ENCODE results near the gene GPX1.
"Not testable (repeated sequence)": the region's sequence is repeated elsewhere in the genome, so short reads cannot be mapped to it uniquely, and the experiment has no call there.

The GPX1 gene

GRCh38 chr3:49358217-49358883, at the start of gene GPX1:
TSS of gene GPX1 (minus strand) at chr3:49358353. CDS start at chr3:49358278, 75 bp downstream.
- Mint-ChIP-seq H3K9me3 (no peaks in the 10 kb centered on the region), H3K27me3 (ENCODE audit: low read depth) (no peaks in the 10 kb centered on the region), H3K4me1 (ENCODE audit: low read depth) (peaks cover 30% of the 10 kb centered on the region), H3K4me3 (peak within 1 kb of the TSS; percentile 97), H3K36me3 (ENCODE audit: low read depth) (peaks cover 41% of the 10 kb centered on the region), H3K27ac (peak within 1 kb of the TSS; percentile 91)

DNA sequence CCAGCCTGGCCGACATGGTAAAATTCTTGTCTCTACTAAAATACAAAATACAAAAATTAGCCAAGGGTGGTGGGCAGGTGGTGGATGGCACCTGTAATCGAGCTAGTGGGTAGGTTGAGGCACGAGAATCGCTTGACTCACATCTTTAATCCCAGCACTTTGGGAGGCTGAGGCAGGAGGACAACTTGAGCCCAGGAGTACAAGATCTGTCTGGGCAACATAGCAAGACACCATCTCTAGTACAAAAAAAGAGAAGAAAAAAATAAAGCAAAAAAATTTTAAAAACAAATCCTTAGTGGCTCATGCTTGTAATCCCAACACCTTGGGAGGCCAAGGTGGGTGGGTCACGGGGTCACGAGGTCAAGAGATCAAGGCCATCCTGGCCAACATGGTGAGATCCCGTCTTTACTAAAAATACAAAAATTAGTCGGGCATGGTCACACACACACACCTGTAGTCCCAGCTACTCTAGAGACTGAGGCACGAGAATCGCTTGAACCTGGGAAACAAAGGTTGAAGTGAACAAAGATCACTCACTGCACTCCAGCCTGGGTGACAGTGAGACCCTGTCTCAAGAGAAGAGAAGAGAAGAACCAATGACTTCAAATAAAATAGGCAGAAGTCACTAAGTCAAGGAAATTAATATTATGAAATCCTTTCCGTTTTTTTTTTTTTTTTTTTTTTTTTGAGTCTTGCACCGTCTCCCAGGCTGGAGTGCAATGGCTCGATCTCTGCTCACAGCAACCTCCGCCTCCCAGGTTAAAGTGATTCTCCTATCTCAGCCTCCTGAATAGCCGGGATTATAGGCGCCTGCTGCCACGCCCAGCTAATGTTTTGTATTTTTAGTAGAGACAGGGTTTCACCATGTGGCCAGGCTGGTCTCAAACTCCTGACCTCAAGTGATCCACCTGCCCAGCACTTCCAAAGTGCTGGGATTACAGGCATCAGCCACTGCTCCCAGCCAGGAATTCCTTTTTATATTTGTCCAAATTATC, 48.7 kb upstream of the GPX1 start:
- Mint-ChIP-seq H3K36me3 (ENCODE audit: low read depth) (peaks cover 15% of the 10 kb centered on the region), H3K27me3 (ENCODE audit: low read depth) (no peaks in the 10 kb centered on the region), H3K4me1 (ENCODE audit: low read depth) (peaks cover 32% of the 10 kb centered on the region), H3K27ac (no peak overlapping the region), H3K4me3 (no peak overlapping the region), H3K9me3 (no peaks in the 10 kb centered on the region)

GRCh38 chr3:49405570-49405969, 47.4 kb upstream of the GPX1 start:
- H3K27me3 Mint-ChIP-seq (ENCODE audit: low read depth); H3K27ac Mint-ChIP-seq; H3K4me3 Mint-ChIP-seq; H3K9me3 Mint-ChIP-seq: not testable (repeated sequence)
- peaks cover 18% of the 10 kb centered on the region for H3K36me3 Mint-ChIP-seq (ENCODE audit: low read depth)
- H3K4me1 Mint-ChIP-seq (ENCODE audit: low read depth) = peaks cover 39% of the 10 kb centered on the region

DNA sequence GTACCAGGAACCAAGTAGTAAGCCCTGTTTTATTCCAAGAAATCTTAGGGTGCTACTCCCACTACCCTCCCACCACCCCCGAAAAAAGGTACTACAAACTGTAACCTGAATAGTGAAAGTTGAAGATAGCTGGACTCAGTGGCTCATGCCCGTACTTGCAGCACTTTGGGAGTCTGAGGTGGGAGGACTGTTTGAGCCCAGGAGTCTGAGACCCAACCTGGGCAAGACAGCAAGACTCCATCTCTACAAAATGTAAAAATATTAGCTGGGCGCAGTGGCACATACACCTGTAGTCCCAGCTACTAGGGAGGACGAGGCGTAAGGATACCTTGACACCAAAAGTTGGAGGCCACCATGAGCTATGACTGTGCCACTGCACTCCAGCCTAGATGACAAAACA, 45.7 kb upstream of the GPX1 start:
- Mint-ChIP-seq H3K36me3 (ENCODE audit: low read depth) (peaks cover 12% of the 10 kb centered on the region), H3K4me1 (ENCODE audit: low read depth) (peaks cover 34% of the 10 kb centered on the region), H3K27me3 (ENCODE audit: low read depth) (no peaks in the 10 kb centered on the region), H3K27ac (no peak overlapping the region), H3K9me3 (no peaks in the 10 kb centered on the region), H3K4me3 (no peak overlapping the region)

DNA sequence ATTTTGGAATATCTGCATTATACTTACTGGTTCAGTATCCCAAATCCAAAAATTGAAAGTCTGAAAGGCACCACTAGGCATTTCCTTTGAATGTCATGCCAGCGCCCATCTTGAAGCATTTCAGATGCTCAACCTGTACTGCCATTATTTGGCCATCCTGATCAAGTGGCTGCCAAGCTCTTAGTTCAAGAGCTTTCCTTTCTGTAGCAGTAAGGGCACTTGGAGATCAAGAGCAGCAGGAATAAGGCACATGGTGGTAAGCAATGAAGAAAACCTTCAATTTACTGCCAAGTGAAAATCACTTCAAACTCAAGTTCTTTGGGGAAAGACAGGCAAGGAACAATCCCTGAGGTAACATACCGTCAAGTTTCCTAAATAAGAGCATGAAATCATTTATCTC, 43.6 kb upstream of the GPX1 start:
- no peak overlapping the region for H3K4me3 Mint-ChIP-seq
- H3K36me3 Mint-ChIP-seq (ENCODE audit: low read depth) = peaks cover 15% of the 10 kb centered on the region
- peaks cover 33% of the 10 kb centered on the region for H3K4me1 Mint-ChIP-seq (ENCODE audit: low read depth)
- no peaks in the 10 kb centered on the region for H3K9me3 Mint-ChIP-seq
- H3K27me3 Mint-ChIP-seq (ENCODE audit: low read depth) = no peaks in the 10 kb centered on the region
- no peak overlapping the region for H3K27ac Mint-ChIP-seq

DNA sequence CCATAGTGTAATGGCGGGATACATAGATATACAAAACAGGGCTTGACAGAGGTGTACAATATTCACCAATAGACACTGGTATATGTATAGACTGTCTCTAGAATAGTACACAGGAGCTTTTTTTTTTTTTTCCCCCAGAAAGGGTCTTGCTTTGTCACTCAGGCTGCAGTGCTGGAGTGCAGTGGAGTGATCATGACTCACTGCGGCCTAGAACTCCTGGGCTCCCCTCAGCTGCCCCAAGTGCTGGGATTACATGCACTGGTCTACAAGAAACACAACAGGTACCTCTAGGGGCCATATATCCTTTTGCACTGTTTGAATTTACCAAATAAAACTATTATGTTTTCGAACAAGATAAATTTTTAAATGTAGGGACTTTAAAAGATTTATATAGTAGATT, 41.3 kb upstream of the GPX1 start:
- H3K4me1 Mint-ChIP-seq (ENCODE audit: low read depth) = peaks cover 28% of the 10 kb centered on the region
- peaks cover 18% of the 10 kb centered on the region for H3K36me3 Mint-ChIP-seq (ENCODE audit: low read depth)
- no peak overlapping the region for H3K4me3 Mint-ChIP-seq
- H3K9me3 Mint-ChIP-seq = no peaks in the 10 kb centered on the region
- H3K27me3 Mint-ChIP-seq (ENCODE audit: low read depth) = no peaks in the 10 kb centered on the region
- no peak overlapping the region for H3K27ac Mint-ChIP-seq

DNA sequence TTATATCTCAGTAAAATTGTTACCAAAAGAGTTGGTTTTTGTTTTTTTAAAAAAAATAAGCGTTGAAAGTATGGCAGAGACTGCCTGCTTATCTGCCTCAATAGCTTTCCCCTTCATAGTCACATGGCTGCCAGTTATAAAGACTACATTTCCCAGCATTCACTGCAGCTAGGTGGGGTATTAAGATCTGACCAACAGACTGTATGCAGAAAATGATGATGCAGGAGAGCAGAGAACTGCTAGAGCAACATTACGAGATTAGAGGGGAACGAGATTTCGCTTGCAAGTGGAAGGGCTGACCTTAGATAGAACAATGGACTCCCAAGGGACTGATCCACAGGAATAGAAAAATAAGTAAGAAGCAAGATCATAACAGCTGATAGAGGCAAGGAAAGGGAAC, 39.3 kb upstream of the GPX1 start:
- Mint-ChIP-seq H3K4me3 (no peak overlapping the region), H3K36me3 (ENCODE audit: low read depth) (peaks cover 18% of the 10 kb centered on the region), H3K27ac (no peak overlapping the region)

DNA sequence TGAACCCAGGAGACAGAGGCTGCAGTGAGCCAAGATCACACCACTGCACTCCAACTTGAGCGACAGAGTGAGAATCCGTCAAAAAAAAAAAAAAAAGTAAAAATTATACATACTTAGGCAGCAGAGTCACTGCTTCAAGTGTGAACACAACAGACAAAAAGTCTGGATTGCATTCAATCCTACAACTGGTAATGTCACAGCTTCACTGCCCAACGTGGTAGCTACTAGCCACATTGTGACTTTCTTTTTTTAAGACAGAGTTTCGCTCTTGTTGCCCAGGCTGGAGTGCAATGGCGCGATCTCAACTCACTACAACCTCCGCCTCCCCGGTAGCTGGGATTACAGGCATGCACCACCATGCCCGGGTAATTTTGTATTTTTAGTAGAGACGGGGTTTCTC, 33.2 kb upstream of the GPX1 start:
- H3K9me3 Mint-ChIP-seq; H3K27ac Mint-ChIP-seq; H3K4me3 Mint-ChIP-seq; H3K27me3 Mint-ChIP-seq (ENCODE audit: low read depth): not testable (repeated sequence)
- Mint-ChIP-seq H3K4me1 (ENCODE audit: low read depth) (peaks cover 21% of the 10 kb centered on the region), H3K36me3 (ENCODE audit: low read depth) (peaks cover 13% of the 10 kb centered on the region)

More for the DNA sequence above, 39.3 kb upstream of the GPX1 start:
- H3K27me3 Mint-ChIP-seq (ENCODE audit: low read depth) = no peaks in the 10 kb centered on the region
- H3K4me1 Mint-ChIP-seq (ENCODE audit: low read depth) = peaks cover 34% of the 10 kb centered on the region
- no peaks in the 10 kb centered on the region for H3K9me3 Mint-ChIP-seq

GRCh38 chr3:49389297-49389696, 31.1 kb upstream of the GPX1 start:
- peaks cover 6% of the 10 kb centered on the region for H3K36me3 Mint-ChIP-seq (ENCODE audit: low read depth)
- H3K9me3 Mint-ChIP-seq = no peaks in the 10 kb centered on the region
- H3K4me3 Mint-ChIP-seq = no peak overlapping the region
- H3K4me1 Mint-ChIP-seq (ENCODE audit: low read depth) = peaks cover 21% of the 10 kb centered on the region
- H3K27me3 Mint-ChIP-seq (ENCODE audit: low read depth) = no peaks in the 10 kb centered on the region
- H3K27ac Mint-ChIP-seq = no peak overlapping the region

DNA sequence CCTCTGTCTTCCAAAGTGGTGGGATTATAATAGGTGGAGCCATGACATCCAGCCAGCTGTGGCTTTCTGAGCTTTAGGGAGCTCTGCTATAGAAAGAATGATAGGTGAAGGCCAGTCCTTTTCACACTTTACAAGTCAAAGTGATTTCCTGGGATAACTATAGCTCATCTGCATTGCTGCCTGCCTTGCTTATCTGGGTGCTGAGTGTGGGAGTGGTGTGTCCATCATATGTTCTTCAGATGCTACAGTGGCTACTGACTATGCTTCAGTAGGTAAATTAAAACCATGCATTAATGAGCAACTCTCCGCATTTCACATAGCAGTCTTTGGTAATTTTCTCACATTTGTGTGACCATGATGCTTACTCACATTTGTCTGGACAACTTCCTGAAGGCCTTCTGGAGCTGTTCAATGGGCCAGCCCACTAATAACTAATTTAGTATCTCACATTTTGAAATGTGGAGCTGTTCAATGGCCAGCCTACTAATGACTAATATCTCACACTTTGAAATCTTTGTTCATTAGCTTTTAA, 30.2 kb upstream of the GPX1 start:
- Mint-ChIP-seq H3K27ac (no peak overlapping the region), H3K4me3 (no peak overlapping the region), H3K9me3 (no peaks in the 10 kb centered on the region), H3K4me1 (ENCODE audit: low read depth) (peaks cover 18% of the 10 kb centered on the region), H3K36me3 (ENCODE audit: low read depth) (peaks cover 8% of the 10 kb centered on the region), H3K27me3 (ENCODE audit: low read depth) (no peaks in the 10 kb centered on the region)

DNA sequence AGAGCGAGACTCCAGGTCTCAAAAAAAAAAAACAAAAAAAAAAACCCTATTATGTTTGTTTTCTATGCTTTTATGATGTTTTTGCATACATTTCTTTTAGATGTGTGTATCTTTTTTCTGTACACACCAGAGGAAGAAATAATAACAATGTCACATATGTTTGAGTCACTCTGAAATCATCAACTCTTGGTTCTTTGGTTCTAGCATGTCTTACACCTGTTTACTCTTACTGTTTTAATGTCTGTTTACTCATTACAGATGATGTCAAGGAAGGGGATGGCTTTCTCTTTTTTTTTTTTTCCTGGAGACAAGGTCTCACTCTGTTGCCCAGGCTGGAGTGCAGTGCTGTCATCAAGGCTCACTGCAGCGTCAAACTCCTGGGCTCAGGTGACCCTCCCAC, 29.6 kb upstream of the GPX1 start:
- H3K27ac Mint-ChIP-seq = no peak overlapping the region
- H3K4me1 Mint-ChIP-seq (ENCODE audit: low read depth) = peaks cover 15% of the 10 kb centered on the region

DNA sequence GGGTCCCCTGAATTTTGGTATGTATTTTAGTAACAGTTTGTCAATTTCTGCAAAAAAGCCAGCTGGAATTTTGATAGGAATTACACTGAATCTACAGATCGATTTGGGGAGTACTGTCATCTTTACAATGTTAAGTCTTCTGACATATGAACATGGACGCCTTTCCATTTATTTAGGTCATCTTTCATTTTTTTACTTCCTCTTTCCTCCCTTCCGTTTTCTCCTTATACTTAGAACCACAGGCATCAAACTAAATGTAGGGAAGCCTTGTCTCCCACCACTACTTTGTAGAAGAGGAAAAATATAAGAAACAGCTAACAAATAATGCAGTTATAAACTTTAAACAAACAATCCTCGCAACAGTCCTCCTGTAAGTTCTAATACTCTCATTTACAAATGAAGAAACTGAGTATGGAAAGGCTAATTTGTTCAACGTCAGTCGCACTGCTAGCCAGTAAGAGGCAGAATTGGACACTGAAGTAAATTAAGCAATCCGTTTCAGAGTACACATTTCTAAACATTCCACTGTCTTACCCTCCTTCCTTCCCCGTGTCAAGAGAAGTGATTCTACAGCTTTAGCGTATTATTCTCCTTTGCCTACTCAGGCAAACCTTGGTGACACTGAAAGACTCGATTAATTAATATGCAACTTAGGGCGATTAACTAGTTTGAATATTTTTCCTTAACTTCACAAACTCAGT, 28.1 kb upstream of the GPX1 start:
- Mint-ChIP-seq H3K4me3 (no peak overlapping the region), H3K4me1 (ENCODE audit: low read depth) (peaks cover 15% of the 10 kb centered on the region), H3K9me3 (no peaks in the 10 kb centered on the region), H3K27me3 (ENCODE audit: low read depth) (no peaks in the 10 kb centered on the region), H3K36me3 (ENCODE audit: low read depth) (peaks cover 9% of the 10 kb centered on the region), H3K27ac (no peak overlapping the region)

More for the DNA sequence above, 29.6 kb upstream of the GPX1 start:
- no peak overlapping the region for H3K4me3 Mint-ChIP-seq
- peaks cover 9% of the 10 kb centered on the region for H3K36me3 Mint-ChIP-seq (ENCODE audit: low read depth)
- no peaks in the 10 kb centered on the region for H3K9me3 Mint-ChIP-seq
- no peaks in the 10 kb centered on the region for H3K27me3 Mint-ChIP-seq (ENCODE audit: low read depth)

- Mint-ChIP-seq H3K27me3 (ENCODE audit: low read depth) (no peaks in the 10 kb centered on the region), H3K36me3 (ENCODE audit: low read depth) (peaks cover 9% of the 10 kb centered on the region), H3K4me1 (ENCODE audit: low read depth) (peaks cover 15% of the 10 kb centered on the region), H3K27ac (no peak overlapping the region), H3K9me3 (no peaks in the 10 kb centered on the region), H3K4me3 (no peak overlapping the region)
Observed at GRCh38 chr3:49385617-49386016, 27.5 kb upstream of the GPX1 start.

GRCh38 chr3:49383387-49383786, 25.2 kb upstream of the GPX1 start:
- H3K4me1 Mint-ChIP-seq (ENCODE audit: low read depth) = peaks cover 22% of the 10 kb centered on the region
- H3K9me3 Mint-ChIP-seq = no peaks in the 10 kb centered on the region
- no peak overlapping the region for H3K4me3 Mint-ChIP-seq
- H3K27ac Mint-ChIP-seq = no peak overlapping the region
- H3K27me3 Mint-ChIP-seq (ENCODE audit: low read depth) = no peaks in the 10 kb centered on the region
- peaks cover 19% of the 10 kb centered on the region for H3K36me3 Mint-ChIP-seq (ENCODE audit: low read depth)

Data from T-helper 1 cell treated with Interleukin-12 subunit alpha and Interleukin-12 subunit beta and Interleukin-4 antibody, amounts not matched to agents 30 μg/mL and 1 μg/mL, for 36 hours (primary cell).